GM06990 (cell line): ENCODE measurements around the gene PODNL1.

ENCODE experiments used
- DNase-seq: peaks from one replicate; pipeline ENCODE4 v3.0.0-alpha.2; 2011; ENCODE audit not compliant: insufficient read length; ENCODE audit errors: extremely low read depth
- H3K27me3 ChIP-seq: replicated peaks from 2 replicates; pipeline ENCODE4 v1.6.0; 2011; ENCODE audit warnings: low read length; ENCODE audit not compliant: control insufficient read depth, insufficient read depth
- H3K36me3 ChIP-seq: 2 replicates; pipeline ENCODE4 v1.5.1; 2011; ENCODE audit warnings: low read length; ENCODE audit not compliant: control insufficient read depth, insufficient read depth
- H3K4me3 ChIP-seq: replicated peaks from 2 replicates; pipeline ENCODE4 v1.5.1; 2011; ENCODE audit warnings: low read depth, mild to moderate bottlenecking, control low read depth, low read length
- TF ChIP-seq, protein P1 (sequence below): IDR thresholded peaks from 2 replicates; pipeline ENCODE4 v1.5.1; 2011; ENCODE audit warnings: low read length, control low read depth, mild to moderate bottlenecking, inconsistent platforms; ENCODE audit not compliant: insufficient read depth, poor library complexity, severe bottlenecking

Gene PODNL1

DNA sequence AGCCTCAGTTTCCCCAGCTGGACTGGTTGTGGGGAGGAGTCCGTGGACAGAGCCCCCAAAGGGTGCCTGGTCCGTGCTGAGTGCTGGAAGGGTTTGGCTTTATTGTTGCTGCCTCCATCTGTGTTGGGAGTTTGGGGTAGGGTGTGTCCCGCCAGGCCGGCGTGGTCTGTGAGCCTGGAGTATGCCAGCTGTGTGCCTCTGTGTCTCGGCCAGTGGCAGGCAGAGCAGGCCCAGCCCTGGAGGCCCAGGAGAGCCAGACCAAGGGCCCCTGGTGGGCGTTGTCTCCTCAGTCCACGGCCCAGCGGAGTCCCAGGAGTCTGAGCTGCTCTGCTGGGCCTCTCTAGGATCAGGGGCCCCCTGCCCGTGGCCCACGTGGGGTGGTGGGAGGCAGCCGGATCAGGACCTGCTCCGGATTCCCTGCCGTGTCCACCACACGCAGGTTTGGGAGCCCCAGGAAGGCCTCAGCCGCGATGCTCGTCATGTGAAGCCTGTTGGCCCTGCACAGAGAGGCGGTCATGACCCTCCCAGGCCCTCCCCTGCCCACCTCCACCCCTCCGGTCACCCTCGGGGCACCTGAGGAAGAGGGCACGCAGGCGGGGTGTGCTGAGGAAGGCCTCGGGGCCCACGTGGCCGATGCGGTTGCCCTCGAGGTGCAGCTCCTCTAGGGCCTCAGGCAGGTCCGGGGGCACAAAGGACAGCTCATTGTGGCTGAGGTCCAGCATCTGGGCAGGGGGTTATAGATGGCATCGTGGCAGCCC is 6.6 kb downstream of the PODNL1 start:
- Histone ChIP-seq H3K27me3 (no peaks in the 10 kb centered on the region; the same call in 1 of the 2 replicates), H3K36me3 (peaks cover 8% of the 10 kb centered on the region), H3K4me3 (no peak overlapping the region)
- no peak for DNase-seq
- TF ChIP-seq, protein P1, sequence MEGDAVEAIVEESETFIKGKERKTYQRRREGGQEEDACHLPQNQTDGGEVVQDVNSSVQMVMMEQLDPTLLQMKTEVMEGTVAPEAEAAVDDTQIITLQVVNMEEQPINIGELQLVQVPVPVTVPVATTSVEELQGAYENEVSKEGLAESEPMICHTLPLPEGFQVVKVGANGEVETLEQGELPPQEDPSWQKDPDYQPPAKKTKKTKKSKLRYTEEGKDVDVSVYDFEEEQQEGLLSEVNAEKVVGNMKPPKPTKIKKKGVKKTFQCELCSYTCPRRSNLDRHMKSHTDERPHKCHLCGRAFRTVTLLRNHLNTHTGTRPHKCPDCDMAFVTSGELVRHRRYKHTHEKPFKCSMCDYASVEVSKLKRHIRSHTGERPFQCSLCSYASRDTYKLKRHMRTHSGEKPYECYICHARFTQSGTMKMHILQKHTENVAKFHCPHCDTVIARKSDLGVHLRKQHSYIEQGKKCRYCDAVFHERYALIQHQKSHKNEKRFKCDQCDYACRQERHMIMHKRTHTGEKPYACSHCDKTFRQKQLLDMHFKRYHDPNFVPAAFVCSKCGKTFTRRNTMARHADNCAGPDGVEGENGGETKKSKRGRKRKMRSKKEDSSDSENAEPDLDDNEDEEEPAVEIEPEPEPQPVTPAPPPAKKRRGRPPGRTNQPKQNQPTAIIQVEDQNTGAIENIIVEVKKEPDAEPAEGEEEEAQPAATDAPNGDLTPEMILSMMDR: no peak

DNA sequence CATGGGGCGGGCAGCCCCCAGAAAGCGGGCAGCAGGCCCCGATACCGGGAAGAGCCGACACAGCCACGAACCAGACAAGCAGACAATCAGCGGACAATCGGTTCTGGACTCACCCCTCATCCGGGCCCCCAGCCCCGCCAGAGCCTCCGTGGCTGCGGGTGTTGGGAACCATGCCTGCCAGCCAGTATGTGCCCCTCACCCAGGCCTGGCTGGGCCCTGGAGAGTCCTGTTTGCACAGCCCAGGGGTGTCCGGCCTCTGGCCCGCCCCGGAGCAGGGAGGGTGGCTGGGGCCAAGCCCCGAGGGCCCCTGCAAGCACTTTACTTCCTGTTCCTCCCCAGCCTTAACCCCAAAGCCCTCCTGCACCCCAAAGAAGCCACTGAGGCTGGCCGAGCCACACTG is 7.8 kb downstream of the PODNL1 start:
- TF ChIP-seq, protein P1: no peak
- no peak for DNase-seq

DNA sequence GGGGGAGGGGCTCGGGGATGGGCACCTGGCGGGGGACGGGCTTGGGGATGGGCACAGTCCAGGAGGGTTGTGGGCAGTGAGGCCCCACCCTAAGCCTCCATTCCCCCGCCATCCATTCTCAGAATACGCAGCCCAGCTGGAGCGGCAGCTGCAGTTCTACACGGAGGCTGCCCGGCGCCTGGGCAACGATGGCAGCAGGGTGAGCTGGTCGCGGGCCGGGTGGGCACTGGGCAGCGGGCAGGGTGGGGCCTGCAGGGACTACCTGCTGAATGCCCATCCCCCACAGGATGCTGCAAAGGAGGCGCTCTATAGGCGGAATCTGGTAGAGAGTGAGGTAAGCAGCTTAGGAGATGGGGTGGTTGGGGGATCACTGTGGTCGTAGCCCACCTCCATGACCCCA is 8.3 kb downstream of the PODNL1 start:
- DNase-seq: no peak
- TF ChIP-seq, protein P1: no peak
- Histone ChIP-seq H3K36me3 (peaks cover 9% of the 10 kb centered on the region), H3K27me3 (no peaks in the 10 kb centered on the region; the same call in 1 of the 2 replicates), H3K4me3 (no peak overlapping the region)

More for the DNA sequence above, 7.8 kb downstream of the PODNL1 start:
- Histone ChIP-seq H3K36me3 (peaks cover 9% of the 10 kb centered on the region), H3K27me3 (no peaks in the 10 kb centered on the region; the same call in 1 of the 2 replicates), H3K4me3 (no peak overlapping the region)

DNA sequence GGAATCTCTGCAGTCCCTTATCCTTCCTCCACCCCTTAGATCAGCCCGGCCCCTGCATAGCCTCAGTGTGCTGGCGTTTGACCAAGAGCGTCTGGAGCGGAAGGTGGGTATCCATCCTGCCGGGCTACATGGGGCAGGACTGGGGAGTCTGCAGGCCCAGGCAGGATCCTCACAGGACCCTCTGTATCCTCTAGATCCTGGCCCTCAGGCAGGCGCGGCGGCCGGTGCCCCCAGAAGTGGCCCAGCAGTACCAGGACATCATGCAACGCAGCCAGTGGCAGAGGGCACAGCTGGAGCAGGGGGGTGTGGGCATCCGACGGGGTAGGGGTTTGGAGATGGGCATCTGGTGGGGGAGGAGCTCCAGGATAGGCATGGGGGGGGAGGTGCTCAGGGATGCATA is 8.9 kb downstream of the PODNL1 start:
- peaks cover 11% of the 10 kb centered on the region for H3K36me3 ChIP-seq
- H3K27me3 ChIP-seq: no peaks in the 10 kb centered on the region
- TF ChIP-seq, protein P1: no peak
- no peak for DNase-seq
- H3K4me3 ChIP-seq: no peak overlapping the region

DNA sequence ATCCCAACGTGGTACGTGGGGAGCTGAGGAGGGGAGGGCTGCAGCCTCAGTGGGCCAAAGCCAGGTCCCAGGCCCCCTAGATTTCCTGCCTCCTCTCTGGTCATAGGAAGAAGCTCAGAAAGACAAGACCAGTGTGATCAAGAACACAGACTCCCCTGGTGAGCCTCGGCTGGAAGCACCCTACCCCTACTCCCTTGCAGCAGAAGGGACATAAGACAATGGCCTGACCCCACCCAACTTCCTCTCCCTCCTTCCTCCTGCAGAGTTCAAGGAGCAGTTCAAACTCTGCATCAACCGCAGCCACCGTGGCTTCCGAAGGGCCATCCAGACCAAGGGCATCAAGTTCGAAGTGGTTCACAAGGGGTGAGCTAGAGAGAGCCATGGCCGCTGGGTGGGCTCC is 11.5 kb downstream of the PODNL1 start:
- DNase-seq: no peak
- TF ChIP-seq, protein P1: no peak
- Histone ChIP-seq H3K36me3 (peaks cover 17% of the 10 kb centered on the region), H3K4me3 (no peak overlapping the region), H3K27me3 (no peaks in the 10 kb centered on the region)
